Liver (tissue), 9 donors: ENCODE data around the gene C5orf34. TPM values are rescaled to one million over a fixed set of nuclear protein-coding genes. Genes with fewer than 3 reads are reported as not detected.
"Not testable (repeated sequence)": the region's sequence is repeated elsewhere in the genome, so short reads cannot be mapped to it uniquely, and the experiment has no call there.

ENCODE experiments used
- DNase-seq: peaks from one replicate; pipeline ENCODE4 v3.0.0-alpha.2; 2017; ENCODE audit warnings: low spot score
- H3K27ac ChIP-seq, 2 donors: one replicate each; pipeline ENCODE4 v1.7.0; 2013; ENCODE audit warnings: inconsistent platforms in 2 of 2, low read length in 2 of 2, control low read depth in 1 of 2, low read depth in 1 of 2, mild to moderate bottlenecking in 1 of 2
- H3K27me3 ChIP-seq, 4 donors: one replicate each; pipeline versions ENCODE4 v1.6.1 to v1.7.0; 2013; ENCODE audit warnings: low read length in 3 of 4, inconsistent platforms in 1 of 4, mild to moderate bottlenecking in 1 of 4, moderate library complexity in 1 of 4; ENCODE audit not compliant: control insufficient read depth in 4 of 4, insufficient read depth in 4 of 4
- H3K36me3 ChIP-seq, 4 donors: one replicate each; pipeline versions ENCODE4 v1.6.1 to v1.7.0; 2013; ENCODE audit warnings: low read length in 3 of 4, mild to moderate bottlenecking in 3 of 4, low read depth in 1 of 4, moderate library complexity in 1 of 4; ENCODE audit not compliant: control insufficient read depth in 4 of 4, insufficient read depth in 3 of 4
- H3K4me1 ChIP-seq, 4 donors: one replicate each; pipeline versions ENCODE4 v1.6.1 to v1.7.0; 2013; ENCODE audit warnings: low read length in 3 of 4, mild to moderate bottlenecking in 3 of 4, moderate library complexity in 1 of 4; ENCODE audit not compliant: control insufficient read depth in 4 of 4, insufficient read depth in 4 of 4
- H3K4me3 ChIP-seq, 3 donors: one replicate each; pipeline versions ENCODE4 v1.6.1 to v1.7.0; 2013; ENCODE audit warnings: low read length in 3 of 3, control low read depth in 1 of 3, low read depth in 1 of 3, mild to moderate bottlenecking in 1 of 3
- H3K9ac ChIP-seq, 2 donors: one replicate each; pipeline ENCODE4 v1.7.0; 2013; ENCODE audit warnings: low read length in 2 of 2, mild to moderate bottlenecking in 2 of 2, moderate library complexity in 2 of 2, control low read depth in 1 of 2, low read depth in 1 of 2
- H3K9me3 ChIP-seq, 4 donors: one replicate each; pipeline versions ENCODE4 v1.6.1 to v1.7.0; 2013; ENCODE audit warnings: low read length in 3 of 4; ENCODE audit not compliant: control insufficient read depth in 4 of 4
- ATF3 ChIP-seq: IDR thresholded peaks from 2 replicates; pipeline ENCODE4 v1.6.1; 2016; ENCODE audit warnings: antibody characterized with exemption
- EGR1 ChIP-seq, 2 donors: IDR thresholded peaks; 2 replicates each; pipeline ENCODE4 v1.6.1; 2016 to 2018; ENCODE audit warnings: antibody characterized with exemption in 2 of 2, low read depth in 2 of 2
- FOXA1 ChIP-seq: IDR thresholded peaks from 2 replicates; pipeline ENCODE4 v1.6.1; 2016; ENCODE audit warnings: antibody characterized with exemption
- FOXA2 ChIP-seq: IDR thresholded peaks from 2 replicates; pipeline ENCODE4 v1.6.1; 2016; ENCODE audit warnings: antibody characterized with exemption
- GABPA ChIP-seq, 2 donors: IDR thresholded peaks in 1 of 2; conservative IDR thresholded peaks in 1 of 2; 2 replicates each; pipeline ENCODE4 v1.6.1; 2016; ENCODE audit warnings: antibody characterized with exemption in 2 of 2, mild to moderate bottlenecking in 1 of 2, moderate library complexity in 1 of 2
- HNF4A ChIP-seq, 2 donors: conservative IDR thresholded peaks; 2 replicates each; pipeline ENCODE4 v1.6.1; 2016; ENCODE audit warnings: antibody characterized with exemption in 2 of 2, mild to moderate bottlenecking in 2 of 2
- HNF4G ChIP-seq: IDR thresholded peaks from 2 replicates; pipeline ENCODE4 v1.6.1; 2016; ENCODE audit warnings: antibody characterized with exemption
- JUND ChIP-seq, 2 donors: IDR thresholded peaks; 2 replicates each; pipeline ENCODE4 v1.6.1; 2016; ENCODE audit warnings: antibody characterized with exemption in 2 of 2
- NR2F2 ChIP-seq: IDR thresholded peaks from 2 replicates; pipeline ENCODE4 v1.6.1; 2016; ENCODE audit warnings: antibody characterized with exemption
- RAD21 ChIP-seq, 2 donors: IDR thresholded peaks; 2 replicates each; pipeline ENCODE4 v1.6.1; 2016; ENCODE audit warnings: antibody characterized with exemption in 2 of 2, mild to moderate bottlenecking in 2 of 2
- REST ChIP-seq: IDR thresholded peaks from 2 replicates; pipeline ENCODE4 v1.6.1; 2016; ENCODE audit warnings: antibody characterized with exemption, mild to moderate bottlenecking
- RXRA ChIP-seq, 2 donors: IDR thresholded peaks; 2 replicates each; pipeline ENCODE4 v1.6.1; 2017 to 2018; ENCODE audit warnings: antibody characterized with exemption in 2 of 2, mild to moderate bottlenecking in 1 of 2
- SP1 ChIP-seq: IDR thresholded peaks from 2 replicates; pipeline ENCODE4 v1.6.1; 2018; ENCODE audit warnings: antibody characterized with exemption, mild to moderate bottlenecking
- TAF1 ChIP-seq: conservative IDR thresholded peaks from 2 replicates; pipeline ENCODE4 v1.6.1; 2016; ENCODE audit warnings: antibody characterized with exemption, mild to moderate bottlenecking
- YY1 ChIP-seq: IDR thresholded peaks from 2 replicates; pipeline ENCODE4 v1.6.1; 2016; ENCODE audit warnings: antibody characterized with exemption, mild to moderate bottlenecking
- ZBTB33 ChIP-seq: IDR thresholded peaks from 2 replicates; pipeline ENCODE4 v1.6.1; 2016; ENCODE audit warnings: antibody characterized with exemption
- WGBS: extraction: QIAGEN DNeasy Blood & Tissue Kit; methylation state at CpG from one replicate; pipeline ENCODE4 v1.1.7; 2013; 5-methylcytosine and 5-hydroxymethylcytosine counted together
- polyA plus RNA-seq, 2 donors: library from polyadenylated mRNA; stranded (reverse) in 1 of 2; unstranded in 1 of 2; fragments of 200-250 nt in 1 of 2; fragments of >200 nt in 1 of 2; fragmentation: Nextera tagmentation in 1 of 2; extraction: Ambion mirVana in 1 of 2; gene quantifications; one replicate each; pipeline versions ENCODE4 v1.2.1 to v1.2.3, GENCODE V29; 2013 to 2015
- total RNA-seq, 2 donors: library from RNA; depleted of rRNA; stranded (reverse); fragments of >200 nt; gene quantifications; one replicate each; pipeline ENCODE4 v1.2.3, GENCODE V29; 2014
- TF ChIP-seq, protein P1 (sequence below): fragments of 150-350 bp; IDR thresholded peaks from 2 replicates; pipeline ENCODE4 v1.5.1; 2017; ENCODE audit warnings: improper control_type of control experiment, low read depth, low read length; ENCODE audit not compliant: missing input control
- TF ChIP-seq, protein P2 (sequence below): IDR thresholded peaks from 2 replicates; pipeline ENCODE4 v1.6.1; 2016; ENCODE audit warnings: antibody characterized with exemption
- donor health status: healthy.
- donor health status: healthy.
- donor health status: healthy.
- donor health status: healthy.
- donor health status: healthy.

C5orf34 gene
- total and polyA plus RNA-seq, 4 donors: 0.31 to 3.0 (median 0.46) TPM

- H3K4me1 ChIP-seq, H3K27me3 ChIP-seq, H3K27ac ChIP-seq, DNase-seq, H3K9me3 ChIP-seq, H3K9ac ChIP-seq, H3K4me3 ChIP-seq: not testable (repeated sequence)
- H3K36me3 ChIP-seq: peaks cover 7 to 41% (median 35%) of the 10 kb centered on the region in 4 donors
- 97% methylated on average over 8 of the region's 8 CpGs for WGBS
Observed at GRCh38 chr5:43549272-43549671, 34.3 kb upstream of the C5orf34 start.

GRCh38 chr5:43548358-43548757 lies 33.4 kb upstream of the C5orf34 start:
- Histone ChIP-seq H3K9me3 (no peaks in the 10 kb centered on the region), H3K9ac (no peak overlapping the region), H3K27me3 (no peaks in the 10 kb centered on the region), H3K27ac (no peak overlapping the region), H3K4me3 (no peak overlapping the region), H3K4me1 (peaks cover 0 to 3% (median 0%) of the 10 kb centered on the region in 4 donors), H3K36me3 (peaks cover 7 to 44% (median 36%) of the 10 kb centered on the region in 4 donors)
- WGBS: 93% methylated on average over 5 of the region's 5 CpGs
- no peak for TF ChIP-seq HNF4G
- TF ChIP-seq FOXA1: no peak
- TF ChIP-seq NR2F2: no peak
- TF ChIP-seq ATF3: no peak
- TF ChIP-seq JUND (IDR thresholded peaks at IDR 0.05): no peak
- no peak for TF ChIP-seq TAF1
- TF ChIP-seq RXRA (IDR thresholded peaks at IDR 0.05): no peak
- no peak for TF ChIP-seq YY1
- TF ChIP-seq GABPA (IDR thresholded peaks at IDR 0.05 in 1 of 2, conservative IDR thresholded peaks at IDR 0.05 in 1 of 2): no peak
- TF ChIP-seq, protein P1, sequence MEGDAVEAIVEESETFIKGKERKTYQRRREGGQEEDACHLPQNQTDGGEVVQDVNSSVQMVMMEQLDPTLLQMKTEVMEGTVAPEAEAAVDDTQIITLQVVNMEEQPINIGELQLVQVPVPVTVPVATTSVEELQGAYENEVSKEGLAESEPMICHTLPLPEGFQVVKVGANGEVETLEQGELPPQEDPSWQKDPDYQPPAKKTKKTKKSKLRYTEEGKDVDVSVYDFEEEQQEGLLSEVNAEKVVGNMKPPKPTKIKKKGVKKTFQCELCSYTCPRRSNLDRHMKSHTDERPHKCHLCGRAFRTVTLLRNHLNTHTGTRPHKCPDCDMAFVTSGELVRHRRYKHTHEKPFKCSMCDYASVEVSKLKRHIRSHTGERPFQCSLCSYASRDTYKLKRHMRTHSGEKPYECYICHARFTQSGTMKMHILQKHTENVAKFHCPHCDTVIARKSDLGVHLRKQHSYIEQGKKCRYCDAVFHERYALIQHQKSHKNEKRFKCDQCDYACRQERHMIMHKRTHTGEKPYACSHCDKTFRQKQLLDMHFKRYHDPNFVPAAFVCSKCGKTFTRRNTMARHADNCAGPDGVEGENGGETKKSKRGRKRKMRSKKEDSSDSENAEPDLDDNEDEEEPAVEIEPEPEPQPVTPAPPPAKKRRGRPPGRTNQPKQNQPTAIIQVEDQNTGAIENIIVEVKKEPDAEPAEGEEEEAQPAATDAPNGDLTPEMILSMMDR: no peak
- no peak for TF ChIP-seq SP1
- no peak for TF ChIP-seq HNF4A (conservative IDR thresholded peaks at IDR 0.05)
- TF ChIP-seq, protein P2, sequence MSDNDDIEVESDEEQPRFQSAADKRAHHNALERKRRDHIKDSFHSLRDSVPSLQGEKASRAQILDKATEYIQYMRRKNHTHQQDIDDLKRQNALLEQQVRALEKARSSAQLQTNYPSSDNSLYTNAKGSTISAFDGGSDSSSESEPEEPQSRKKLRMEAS: no peak
- no peak for TF ChIP-seq RAD21 (IDR thresholded peaks at IDR 0.05)
- TF ChIP-seq REST: no peak
- no peak for TF ChIP-seq ZBTB33
- no peak for TF ChIP-seq FOXA2
- TF ChIP-seq EGR1 (IDR thresholded peaks at IDR 0.05; ENCODE audit: low read depth in 2 of 2): no peak
- DNase-seq: no peak
